GM21529 (cell line): Measurements from ENCODE around the gene ZYX.

ENCODE experiments used
- ATAC-seq: cut with Tn5 transposase; IDR thresholded peaks from one replicate; pipeline ENCODE4 v1.9.1; 2021; ENCODE audit not compliant: unreplicated experiment

ZYX gene

DNA sequence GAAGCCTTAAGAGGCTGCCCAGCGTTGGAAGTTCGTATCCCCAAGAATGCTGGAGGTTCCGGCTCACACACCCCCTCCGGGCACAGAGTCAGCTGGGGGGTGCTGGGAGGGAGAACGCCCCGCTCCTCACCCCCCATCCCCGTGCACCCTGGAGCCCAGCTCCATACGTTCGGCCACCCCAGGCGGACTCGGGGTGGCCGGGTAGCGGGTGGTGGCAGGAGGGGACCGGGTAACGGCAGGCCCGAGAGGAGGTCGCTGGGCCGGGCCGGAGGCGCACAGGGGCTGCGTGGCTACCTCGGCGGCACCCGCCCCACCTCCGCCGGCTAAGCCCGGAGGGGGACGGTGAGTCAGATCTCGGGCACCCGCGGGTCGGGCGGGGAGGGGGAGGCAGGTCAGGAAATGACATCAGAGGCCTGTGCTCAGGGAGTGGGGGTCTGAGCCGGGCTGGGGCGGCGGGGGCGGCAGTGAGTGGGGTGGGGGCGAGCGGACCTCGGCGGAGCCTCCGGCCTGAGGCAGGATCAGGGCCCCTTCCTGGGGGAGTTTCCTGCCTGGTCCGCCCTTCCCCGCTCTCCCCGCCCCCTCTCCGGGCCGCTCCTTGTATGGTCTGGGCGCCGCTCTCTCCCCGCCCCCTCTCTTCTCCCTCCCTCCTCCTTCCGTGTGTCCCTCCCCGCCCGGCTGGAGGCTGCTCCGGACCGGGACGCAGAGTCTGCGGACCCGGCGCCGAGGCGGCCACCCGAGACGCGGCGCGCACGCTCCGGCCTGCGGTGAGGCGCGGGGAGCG lies at the start of gene ZYX:
ZYX (plus strand) TSS at position 700 of the 781 bp plus-strand sequence. CDS start 227 bp downstream, outside the sequence.
- ATAC-seq = peak; percentile 77

GRCh38 chr7:143334244-143334643 lies 46.9 kb upstream of the ZYX start:
- no peak for ATAC-seq

DNA sequence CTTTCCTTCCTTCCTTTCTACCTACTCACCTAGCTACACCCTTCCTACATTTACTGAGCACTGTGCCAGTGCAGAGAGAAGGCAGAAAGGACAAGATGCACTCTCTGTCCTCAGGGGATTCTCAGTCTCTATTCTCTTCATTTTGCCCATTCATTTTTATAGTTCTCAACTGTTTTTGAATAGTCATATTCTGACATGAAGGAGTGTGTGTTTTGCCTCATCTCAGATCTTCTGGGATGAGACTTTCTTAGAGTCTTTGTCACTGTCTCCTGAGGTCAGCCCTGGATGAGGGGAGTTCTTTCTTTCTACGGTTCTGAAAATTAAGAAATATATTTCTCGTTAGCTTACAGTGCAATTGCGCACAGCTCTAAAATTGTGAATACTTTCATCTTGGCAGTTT lies 43.9 kb upstream of the ZYX start:
- ATAC-seq = no peak

GRCh38 chr7:143341842-143342241 lies 39.3 kb upstream of the ZYX start:
- ATAC-seq = no peak

DNA sequence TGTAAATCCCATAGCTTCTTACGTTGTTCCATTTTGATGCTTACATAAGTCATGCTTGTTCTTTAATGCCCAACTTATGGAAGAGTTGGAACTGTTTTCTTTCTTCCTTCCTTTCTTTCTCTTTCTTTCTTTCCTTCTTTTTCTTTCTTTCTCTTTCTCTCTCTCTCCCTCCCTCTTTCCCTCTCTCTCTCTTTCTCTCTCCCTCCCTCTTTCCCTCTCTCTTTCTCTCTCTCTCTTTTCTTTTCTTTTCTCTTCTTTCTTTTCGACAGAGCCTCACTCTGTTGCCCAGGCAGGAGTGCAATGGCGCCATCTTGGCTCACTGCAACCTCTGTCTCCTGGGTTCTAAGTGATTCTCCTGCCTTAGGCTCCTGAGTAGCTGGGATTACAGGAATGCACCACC lies 37.5 kb upstream of the ZYX start:
- ATAC-seq = no peak

DNA sequence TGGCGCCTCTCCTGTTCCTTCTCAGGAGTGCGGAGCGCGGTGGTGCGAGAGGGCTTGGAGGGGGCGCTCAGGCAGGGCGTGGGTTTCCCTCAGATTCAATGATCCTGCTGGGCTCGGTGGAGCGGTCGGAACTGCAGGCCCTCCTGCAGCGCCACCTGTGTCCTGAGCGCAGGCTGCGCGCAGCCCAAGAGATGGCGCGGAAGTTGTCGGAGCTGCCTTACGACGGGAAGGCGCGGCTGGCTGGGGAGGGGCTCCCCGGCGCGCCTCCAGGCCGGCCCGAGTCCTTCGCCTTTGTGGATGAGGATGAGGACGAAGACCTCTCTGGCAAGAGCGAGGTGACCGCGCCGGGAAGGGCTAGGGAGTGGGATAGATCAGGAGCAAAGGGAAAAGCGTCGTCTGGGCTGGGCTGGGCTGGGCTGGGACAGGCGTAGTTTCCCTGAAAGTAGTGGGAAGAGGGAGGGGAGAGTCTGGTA lies 35.7 kb upstream of the ZYX start:
- ATAC-seq = peak; percentile 69

DNA sequence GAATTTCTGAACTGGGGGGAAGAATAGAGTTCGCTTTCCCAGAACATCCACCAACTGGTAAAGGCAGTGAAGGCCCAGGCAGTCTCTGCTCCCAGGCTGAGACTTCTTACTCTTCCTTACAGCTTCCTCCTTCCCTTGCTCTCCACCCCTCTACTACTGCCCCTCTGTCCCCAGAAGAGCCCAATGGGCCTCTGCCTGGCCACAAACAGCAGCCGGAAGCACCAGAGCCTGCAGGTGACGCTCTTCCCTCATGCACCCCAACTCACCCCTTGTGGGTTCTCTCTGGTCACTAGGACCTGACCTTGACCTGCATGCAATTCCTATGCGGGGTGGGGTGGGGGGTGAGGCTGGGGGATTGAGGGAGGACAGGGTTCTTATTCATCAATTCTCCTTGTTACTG lies 35.1 kb upstream of the ZYX start:
- ATAC-seq = no peak

- no peak for ATAC-seq
Observed at GRCh38 chr7:143347950-143348349, 33.2 kb upstream of the ZYX start.

DNA sequence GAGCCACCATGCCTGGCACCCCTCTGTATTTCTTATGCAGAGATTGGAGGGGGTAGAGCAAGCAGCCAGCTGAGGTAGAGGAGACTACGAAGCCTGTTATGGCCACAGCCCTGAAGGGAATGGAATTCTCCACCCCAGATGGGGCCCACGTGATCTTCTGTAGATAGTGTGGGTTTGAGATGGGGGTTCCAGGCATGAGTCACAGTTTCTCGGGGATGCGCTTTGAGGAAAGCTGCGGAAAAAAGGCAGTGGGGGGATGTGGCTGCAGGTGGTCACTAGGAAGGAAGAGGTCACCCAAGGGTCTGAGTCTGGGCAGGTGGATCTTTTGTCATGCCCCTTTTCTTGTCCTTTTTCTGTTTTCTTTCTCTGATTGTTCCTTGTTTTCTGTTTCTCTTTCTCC lies 30.1 kb upstream of the ZYX start:
- ATAC-seq = no peak

DNA sequence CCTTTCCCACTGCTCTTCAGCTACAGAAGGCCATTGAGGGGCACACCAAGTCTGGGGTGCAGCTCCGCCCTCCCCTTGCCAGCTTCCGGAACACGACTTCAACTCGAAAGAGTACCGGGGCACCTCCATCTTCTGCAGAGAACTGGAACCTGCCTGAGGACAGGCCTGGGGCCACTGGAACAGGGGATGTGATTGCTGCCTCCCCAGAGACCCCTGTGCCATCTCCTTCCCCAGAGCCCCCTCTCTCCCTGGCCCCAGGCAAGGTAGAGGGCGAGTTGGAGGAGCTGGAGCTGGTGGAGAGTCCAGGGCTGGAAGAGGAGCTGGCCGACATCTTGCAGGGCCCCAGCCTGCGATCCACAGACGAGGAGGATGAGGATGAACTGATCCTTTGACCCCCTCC lies 29.6 kb upstream of the ZYX start:
- no peak for ATAC-seq

GRCh38 chr7:143352531-143353002 lies 28.6 kb upstream of the ZYX start:
- no peak for ATAC-seq

DNA sequence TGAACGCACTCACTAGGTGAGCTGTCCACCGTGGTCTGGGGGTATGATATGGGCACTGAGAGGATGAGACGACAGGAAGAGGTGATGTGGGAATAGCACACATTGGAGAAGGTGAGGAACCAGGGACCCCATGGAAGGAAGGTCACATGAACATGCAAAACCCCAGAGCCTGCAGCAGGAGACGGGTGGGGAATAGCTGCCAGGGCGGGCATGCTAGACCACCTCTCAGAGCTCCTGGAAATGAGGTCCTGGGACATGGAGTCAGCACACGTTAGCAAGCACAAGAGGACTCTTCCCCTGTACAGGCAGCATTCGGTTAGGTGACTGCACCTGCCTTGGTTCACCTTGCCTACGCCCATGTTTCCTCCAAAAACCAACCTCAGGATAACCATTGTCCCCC lies 26.8 kb upstream of the ZYX start:
- no peak for ATAC-seq

DNA sequence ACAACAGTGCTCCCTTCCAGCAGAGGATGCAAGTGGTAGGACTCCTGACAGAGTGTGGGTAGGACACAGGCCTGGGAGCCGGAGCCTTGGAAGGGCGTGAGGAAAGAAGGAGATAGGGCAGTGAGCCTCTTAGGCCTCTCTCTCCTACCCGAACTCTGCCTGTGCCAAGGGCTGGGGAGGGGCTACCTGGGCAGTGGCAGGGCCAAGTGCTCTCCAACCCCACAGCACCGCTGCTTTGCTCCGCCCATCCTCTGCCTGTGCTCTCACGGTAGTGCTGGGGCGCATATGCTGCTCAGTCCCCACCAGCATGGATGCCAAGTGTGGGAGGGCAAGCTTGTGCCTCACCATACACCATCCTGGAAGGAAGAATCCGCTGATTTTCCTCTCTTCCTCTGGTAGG lies 26.2 kb upstream of the ZYX start:
- no peak for ATAC-seq

GRCh38 chr7:143355450-143356385 lies 25.4 kb upstream of the ZYX start:
- no peak for ATAC-seq

GRCh38 chr7:143356414-143357050 lies 24.6 kb upstream of the ZYX start:
- ATAC-seq = no peak

DNA sequence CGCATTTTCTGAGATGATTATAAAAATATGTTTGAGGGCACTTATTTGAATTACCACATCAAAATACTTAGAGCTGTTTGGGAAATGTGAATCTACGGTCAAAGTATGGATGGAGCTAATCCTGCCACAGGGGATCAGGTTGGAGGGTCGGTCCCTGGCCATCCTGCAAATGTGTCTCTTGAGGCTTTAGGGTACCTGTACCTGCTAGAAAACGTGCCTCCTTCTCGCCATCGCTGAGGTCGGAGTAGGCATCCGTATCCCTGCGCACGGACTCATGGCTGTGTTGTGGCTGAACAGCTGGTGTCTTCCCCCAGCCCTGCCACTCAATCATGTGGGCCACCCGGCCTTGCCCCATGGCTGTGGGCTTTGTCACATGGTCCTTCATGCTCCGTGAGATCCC lies 22.5 kb upstream of the ZYX start:
- no peak for ATAC-seq

DNA sequence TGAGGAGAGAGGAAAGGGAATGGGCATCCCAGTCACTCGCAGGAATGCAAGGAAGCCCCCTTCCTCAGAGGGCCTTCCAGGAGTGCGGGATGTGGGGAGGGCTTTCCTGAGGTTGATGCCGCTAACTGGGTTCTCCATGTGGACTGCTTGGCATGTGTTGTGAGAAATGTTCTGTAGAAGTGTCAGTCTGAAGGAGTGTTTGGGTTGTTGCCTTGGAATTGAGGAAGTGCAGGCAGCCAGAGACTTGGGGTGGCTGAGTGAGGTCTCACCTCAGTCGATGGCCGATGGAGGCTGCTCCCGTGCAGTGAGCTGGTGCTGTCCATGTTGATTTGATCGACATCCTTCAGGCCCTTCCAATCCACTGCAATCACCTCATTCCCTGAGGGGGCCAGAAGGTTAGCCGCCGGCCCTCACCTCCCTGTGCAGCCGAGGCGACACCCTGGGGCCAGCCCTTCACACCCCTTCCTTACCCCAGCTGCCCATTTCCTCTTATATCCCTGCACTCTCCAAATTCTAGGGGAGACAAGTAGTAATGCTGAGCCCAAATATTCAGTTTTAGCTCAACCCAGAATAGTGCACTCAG lies 21.3 kb upstream of the ZYX start:
- no peak for ATAC-seq

DNA sequence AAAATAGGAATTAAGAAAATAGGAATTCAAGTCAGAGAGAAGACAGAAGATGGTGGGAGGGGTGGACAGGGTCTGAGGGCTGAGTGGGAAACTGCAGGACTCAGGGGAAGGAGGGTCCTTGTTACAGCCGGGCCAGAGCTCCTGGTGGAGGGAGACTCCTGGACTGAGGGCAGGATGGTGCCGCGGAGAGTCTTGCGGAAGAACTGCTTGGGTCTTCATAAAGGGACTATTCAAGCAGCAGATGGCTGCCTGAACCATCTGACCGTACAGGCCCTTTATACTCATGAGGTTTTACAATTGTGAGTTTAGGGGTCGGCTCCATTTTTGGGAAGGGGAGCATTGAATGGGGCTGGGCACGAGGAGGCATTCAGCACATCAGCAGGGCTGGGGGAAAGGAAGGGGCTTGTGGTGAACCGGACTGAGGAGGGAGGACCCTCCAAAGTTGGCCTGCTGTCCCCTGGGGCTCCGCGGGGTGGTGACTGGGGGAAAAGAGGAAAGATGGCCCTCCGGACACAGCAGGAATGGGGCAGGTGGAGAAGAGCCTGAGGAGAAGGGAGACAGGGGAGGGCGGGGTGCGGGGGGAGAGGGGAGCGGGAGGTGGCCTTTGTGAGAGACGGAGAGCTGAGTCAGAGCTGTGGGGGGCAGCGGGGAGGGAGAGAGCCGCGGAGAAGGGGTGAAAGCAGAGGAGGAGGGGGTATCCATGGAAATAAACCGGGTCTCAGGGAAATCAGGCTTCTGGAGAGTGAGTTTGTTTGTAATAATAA lies 20.2 kb upstream of the ZYX start:
- ATAC-seq = no peak

DNA sequence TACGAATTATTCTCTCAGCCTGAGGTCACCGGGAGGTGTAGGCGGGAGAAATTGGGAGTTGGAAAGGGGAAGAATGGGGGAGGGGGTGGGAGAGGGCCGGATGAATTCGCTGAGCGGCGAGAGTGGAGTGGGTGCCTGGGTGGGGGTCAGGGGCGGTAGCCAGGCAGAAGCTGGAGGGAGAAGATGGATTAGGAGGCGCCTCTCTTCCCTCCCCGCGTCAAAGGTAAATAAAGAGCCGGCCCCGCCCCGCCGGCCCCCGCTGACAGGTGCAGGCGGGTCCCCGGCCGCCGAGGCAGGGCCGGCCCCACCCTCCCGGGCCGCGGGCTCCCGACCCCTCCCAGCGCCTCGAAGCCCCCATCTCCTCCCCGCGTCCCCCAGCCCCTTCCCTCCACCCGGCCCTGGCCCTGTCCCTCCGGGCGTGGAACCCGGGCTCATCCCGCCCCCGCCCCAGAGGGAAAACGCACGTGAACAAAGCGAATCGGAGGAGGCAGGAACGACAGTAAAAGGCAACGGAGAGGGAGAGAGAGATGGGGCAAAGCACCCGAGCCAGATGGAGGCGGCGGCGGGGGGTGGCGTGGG lies 19.5 kb upstream of the ZYX start:
- ATAC-seq = no peak
